ENCODE data around the gene RPS6KC1. TPM values are rescaled to one million over a fixed set of nuclear protein-coding genes. Genes with fewer than 3 reads are reported as not detected.

The RPS6KC1 gene
- total RNA-seq, 1 donor from 2014 or later = 32.6 TPM

GRCh38 chr1:213124590-213124989 lies 73.5 kb downstream of the RPS6KC1 start:
- no peaks in the 10 kb centered on the region for H3F3A ChIP-seq (ENCODE audit: low read depth)

DNA sequence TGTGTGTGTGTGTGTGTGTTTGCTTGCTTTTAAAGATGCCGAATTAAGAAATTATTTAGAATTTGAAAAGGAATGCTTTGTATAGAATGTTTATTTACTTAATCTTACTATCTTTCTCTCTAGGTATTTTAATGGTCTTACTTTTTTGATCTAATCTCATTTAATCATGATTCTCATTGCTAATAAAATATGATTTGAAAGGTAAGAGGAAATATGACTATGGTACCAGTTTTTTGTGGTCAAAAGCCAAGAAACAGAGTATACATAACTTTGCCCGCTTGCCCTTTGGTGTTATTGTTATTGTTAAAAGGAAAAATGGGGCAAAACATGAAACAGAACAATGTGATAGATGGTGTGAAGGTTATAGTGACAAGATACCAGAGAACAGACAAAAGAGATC lies 74.6 kb downstream of the RPS6KC1 start:
- Mint-ChIP-seq H3K27ac (no peak overlapping the region), H3K9me3 (no peaks in the 10 kb centered on the region), H3K4me1 (peaks cover 2% of the 10 kb centered on the region), H3K27me3 (ENCODE audit: insufficient read depth, low read depth) (no peaks in the 10 kb centered on the region), H3K36me3 (no peaks in the 10 kb centered on the region), H3K4me3 (no peak overlapping the region)
- no peaks in the 10 kb centered on the region for H3K36me3 ChIP-seq
- no peaks in the 10 kb centered on the region for H3K79me2 ChIP-seq (ENCODE audit: low read depth)
- H3K27ac ChIP-seq = no peak overlapping the region
- H3F3A ChIP-seq (ENCODE audit: low read depth) = no peaks in the 10 kb centered on the region
- H3K9me3 ChIP-seq (ENCODE audit: low read depth) = no peaks in the 10 kb centered on the region
- no peaks in the 10 kb centered on the region for H4K20me1 ChIP-seq (ENCODE audit: low read depth)
- H3K4me3 ChIP-seq = no peak overlapping the region
- H3K4me1 ChIP-seq = no peaks in the 10 kb centered on the region
- no peak overlapping the region for H2AFZ ChIP-seq (replicated peaks)
- H3K9ac ChIP-seq = no peak overlapping the region
- DNase-seq (ENCODE audit: low spot score) = no peak
- no peaks in the 10 kb centered on the region for H3K27me3 ChIP-seq
- H3K4me2 ChIP-seq = no peak overlapping the region
- TF ChIP-seq EZH2 (IDR thresholded peaks at IDR 0.05) (no peak), EZH2phosphoT487 (IDR thresholded peaks at IDR 0.05) (no peak)
- TF ChIP-seq, protein P1, sequence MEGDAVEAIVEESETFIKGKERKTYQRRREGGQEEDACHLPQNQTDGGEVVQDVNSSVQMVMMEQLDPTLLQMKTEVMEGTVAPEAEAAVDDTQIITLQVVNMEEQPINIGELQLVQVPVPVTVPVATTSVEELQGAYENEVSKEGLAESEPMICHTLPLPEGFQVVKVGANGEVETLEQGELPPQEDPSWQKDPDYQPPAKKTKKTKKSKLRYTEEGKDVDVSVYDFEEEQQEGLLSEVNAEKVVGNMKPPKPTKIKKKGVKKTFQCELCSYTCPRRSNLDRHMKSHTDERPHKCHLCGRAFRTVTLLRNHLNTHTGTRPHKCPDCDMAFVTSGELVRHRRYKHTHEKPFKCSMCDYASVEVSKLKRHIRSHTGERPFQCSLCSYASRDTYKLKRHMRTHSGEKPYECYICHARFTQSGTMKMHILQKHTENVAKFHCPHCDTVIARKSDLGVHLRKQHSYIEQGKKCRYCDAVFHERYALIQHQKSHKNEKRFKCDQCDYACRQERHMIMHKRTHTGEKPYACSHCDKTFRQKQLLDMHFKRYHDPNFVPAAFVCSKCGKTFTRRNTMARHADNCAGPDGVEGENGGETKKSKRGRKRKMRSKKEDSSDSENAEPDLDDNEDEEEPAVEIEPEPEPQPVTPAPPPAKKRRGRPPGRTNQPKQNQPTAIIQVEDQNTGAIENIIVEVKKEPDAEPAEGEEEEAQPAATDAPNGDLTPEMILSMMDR (IDR thresholded peaks at IDR 0.05) = no peak

More at GRCh38 chr1:213124590-213124989, 73.5 kb downstream of the RPS6KC1 start:
- Mint-ChIP-seq H3K9me3 (no peaks in the 10 kb centered on the region), H3K4me3 (no peak overlapping the region), H3K27ac (no peak overlapping the region), H3K27me3 (ENCODE audit: insufficient read depth, low read depth) (no peaks in the 10 kb centered on the region), H3K36me3 (no peaks in the 10 kb centered on the region), H3K4me1 (peaks cover 2% of the 10 kb centered on the region)
- no peak overlapping the region for H3K9ac ChIP-seq
- H3K27ac ChIP-seq = no peak overlapping the region
- no peaks in the 10 kb centered on the region for H3K4me1 ChIP-seq
- no peak overlapping the region for H3K4me3 ChIP-seq
- no peak overlapping the region for H2AFZ ChIP-seq (replicated peaks)
- no peak for DNase-seq (ENCODE audit: low spot score)
- no peak overlapping the region for H3K4me2 ChIP-seq
- H3K79me2 ChIP-seq (ENCODE audit: low read depth) = no peaks in the 10 kb centered on the region
- no peaks in the 10 kb centered on the region for H3K27me3 ChIP-seq
- no peaks in the 10 kb centered on the region for H3K9me3 ChIP-seq (ENCODE audit: low read depth)
- H3K36me3 ChIP-seq = no peaks in the 10 kb centered on the region
- no peak for TF ChIP-seq EZH2phosphoT487 (IDR thresholded peaks at IDR 0.05)
- TF ChIP-seq, protein P1 (IDR thresholded peaks at IDR 0.05) = no peak
- H4K20me1 ChIP-seq (ENCODE audit: low read depth) = no peaks in the 10 kb centered on the region

DNA sequence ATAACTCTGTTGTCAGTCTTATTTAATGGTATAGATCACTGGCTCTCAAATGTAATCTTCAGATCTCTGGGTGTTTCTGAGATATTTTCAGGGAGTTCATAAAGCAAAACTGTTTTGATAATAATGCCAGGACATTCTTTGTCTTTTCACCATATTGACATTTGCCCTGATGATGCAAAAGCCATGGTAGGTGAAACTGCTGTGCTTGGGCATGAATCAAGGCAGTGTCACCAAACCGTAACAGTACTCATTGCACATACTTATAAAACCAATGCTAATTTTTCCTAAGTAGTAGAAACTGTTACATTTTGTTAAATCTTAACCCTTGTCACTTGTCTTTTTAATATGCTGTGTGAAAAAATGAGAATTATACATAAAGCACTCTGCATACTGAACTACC lies 76.0 kb downstream of the RPS6KC1 start:
- Mint-ChIP-seq H3K27me3 (ENCODE audit: insufficient read depth, low read depth) (no peaks in the 10 kb centered on the region), H3K4me1 (peaks cover 2% of the 10 kb centered on the region), H3K4me3 (no peak overlapping the region), H3K36me3 (no peaks in the 10 kb centered on the region), H3K27ac (no peak overlapping the region), H3K9me3 (no peaks in the 10 kb centered on the region)
- Histone ChIP-seq H2AFZ (replicated peaks) (no peak overlapping the region), H3K9me3 (ENCODE audit: low read depth) (no peaks in the 10 kb centered on the region), H3F3A (ENCODE audit: low read depth) (no peaks in the 10 kb centered on the region), H3K4me3 (no peak overlapping the region), H3K27me3 (no peaks in the 10 kb centered on the region), H4K20me1 (ENCODE audit: low read depth) (no peaks in the 10 kb centered on the region), H3K9ac (no peak overlapping the region), H3K4me1 (no peaks in the 10 kb centered on the region), H3K4me2 (no peak overlapping the region), H3K36me3 (no peaks in the 10 kb centered on the region), H3K27ac (no peak overlapping the region), H3K79me2 (ENCODE audit: low read depth) (no peaks in the 10 kb centered on the region)
- TF ChIP-seq EZH2phosphoT487 (IDR thresholded peaks at IDR 0.05) (no peak), EZH2 (IDR thresholded peaks at IDR 0.05) (no peak)
- TF ChIP-seq, protein P1 (IDR thresholded peaks at IDR 0.05) = no peak
- no peak for DNase-seq (ENCODE audit: low spot score)
